Islet of Langerhans (tissue), 1 donor: ENCODE measurements around the gene COL3A1.

Experiments used
- FAIRE-seq: peaks from one replicate; lab custom pipeline; 2011; peaks lifted over from hg19 to GRCh38; lab: Jason Lieb, UNC

COL3A1 gene

GRCh38 chr2:188975497-188976102, 1.4 kb downstream of the COL3A1 start:
- FAIRE-seq = no peak

DNA sequence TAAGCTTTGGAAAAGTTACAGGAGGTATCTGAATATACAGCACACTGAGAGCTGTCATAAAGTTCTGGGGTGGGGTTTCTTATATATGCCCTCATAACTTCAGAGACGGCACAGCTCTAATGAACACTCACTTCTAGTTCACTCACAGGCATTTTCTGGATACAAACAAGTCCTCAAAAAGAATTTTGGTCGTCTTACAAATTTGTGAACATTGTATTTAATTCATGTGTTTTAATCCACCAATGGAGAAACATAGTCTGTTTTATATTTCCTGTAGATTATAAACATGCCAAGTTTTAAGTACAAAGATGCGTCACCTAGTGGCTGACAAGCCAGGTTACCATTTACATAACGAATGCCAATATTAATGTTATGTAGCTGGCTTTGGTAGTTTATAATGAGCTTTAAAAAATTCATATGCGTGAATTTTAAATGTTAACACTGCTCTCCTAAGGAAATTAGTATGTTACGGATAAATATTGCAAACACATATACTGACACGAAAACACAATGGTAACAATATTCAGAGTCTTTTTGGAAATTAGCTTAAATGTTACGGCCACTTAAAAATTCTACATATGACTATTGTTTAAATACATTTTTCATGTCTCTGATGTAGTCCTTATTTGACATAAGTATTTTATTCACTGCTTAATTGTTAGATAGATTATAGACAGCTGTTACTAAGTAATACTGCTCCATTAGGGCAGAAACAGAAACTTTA, 2.5 kb downstream of the COL3A1 start:
- FAIRE-seq = peak; percentile 13

- FAIRE-seq = no peak
These were observed 3.1 kb downstream of the COL3A1 start for GRCh38 chr2:188977317-188977716.

DNA sequence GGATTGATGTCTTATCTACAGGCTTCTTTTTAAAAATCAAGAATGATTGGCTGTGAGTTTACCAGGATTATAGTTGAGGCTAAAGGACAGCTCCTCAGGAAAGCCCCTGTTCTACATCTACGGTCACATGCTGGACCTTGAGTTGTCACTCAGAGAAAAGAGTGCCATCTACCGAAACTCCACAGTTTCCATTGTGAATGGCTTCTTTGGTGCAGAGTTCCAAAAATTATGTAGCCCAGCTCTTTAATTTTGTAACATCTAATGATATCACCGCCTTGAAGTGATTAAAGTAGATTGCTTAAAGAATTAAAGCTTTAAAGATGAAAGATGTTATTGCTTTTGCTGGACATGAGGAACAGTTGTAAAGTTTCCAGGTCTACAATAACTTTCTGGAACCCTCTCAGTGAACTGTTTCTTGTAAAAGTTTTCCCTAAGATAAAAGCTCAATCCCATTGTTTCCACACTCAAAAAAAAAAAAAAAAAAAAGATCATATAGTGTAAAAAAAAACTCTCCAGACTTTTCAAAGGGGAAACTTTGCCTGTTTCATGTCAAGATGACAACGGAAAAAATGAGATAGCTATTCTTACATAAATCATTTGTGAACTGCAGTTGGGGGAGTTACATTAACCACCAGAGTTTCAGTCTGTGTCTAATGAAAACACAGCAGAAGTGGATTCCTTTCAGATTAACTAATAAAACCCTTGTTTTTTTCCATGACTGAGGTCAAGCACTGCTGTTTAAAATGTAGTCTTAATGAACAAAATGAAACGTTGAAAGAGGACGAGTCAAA, 4.3 kb downstream of the COL3A1 start:
- no peak for FAIRE-seq

- FAIRE-seq = peak; percentile 76
These were observed 5.3 kb downstream of the COL3A1 start for GRCh38 chr2:188979187-188980114.

DNA sequence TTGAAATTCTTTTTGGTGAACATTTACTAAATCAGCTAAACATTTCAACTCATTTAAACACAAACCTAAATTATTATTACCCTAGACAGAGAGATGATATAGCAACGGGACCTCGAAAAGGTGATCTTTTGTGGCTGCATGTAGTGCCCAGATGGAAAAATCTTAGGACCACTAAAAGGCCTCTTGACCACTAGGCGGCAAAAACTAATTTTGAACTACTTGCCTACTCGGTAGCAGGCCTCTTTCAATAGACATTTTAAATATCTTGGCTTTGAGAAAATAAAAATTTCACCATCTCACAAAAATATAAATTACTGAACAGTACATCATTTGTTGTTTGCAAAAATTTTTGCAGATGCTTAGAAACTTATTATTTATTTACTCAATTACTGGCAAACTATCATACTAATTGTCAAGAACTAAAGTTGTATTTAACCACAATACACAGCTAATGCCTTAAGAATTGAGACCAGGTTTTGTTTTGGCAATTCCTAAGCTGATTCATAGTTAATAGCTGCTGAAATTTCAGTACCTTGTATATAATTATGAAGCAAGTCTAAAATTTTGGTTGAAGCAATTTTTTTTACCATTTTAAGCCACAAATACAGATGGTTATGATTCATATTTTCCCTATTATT, 9.4 kb downstream of the COL3A1 start:
- peak; percentile 61 for FAIRE-seq

DNA sequence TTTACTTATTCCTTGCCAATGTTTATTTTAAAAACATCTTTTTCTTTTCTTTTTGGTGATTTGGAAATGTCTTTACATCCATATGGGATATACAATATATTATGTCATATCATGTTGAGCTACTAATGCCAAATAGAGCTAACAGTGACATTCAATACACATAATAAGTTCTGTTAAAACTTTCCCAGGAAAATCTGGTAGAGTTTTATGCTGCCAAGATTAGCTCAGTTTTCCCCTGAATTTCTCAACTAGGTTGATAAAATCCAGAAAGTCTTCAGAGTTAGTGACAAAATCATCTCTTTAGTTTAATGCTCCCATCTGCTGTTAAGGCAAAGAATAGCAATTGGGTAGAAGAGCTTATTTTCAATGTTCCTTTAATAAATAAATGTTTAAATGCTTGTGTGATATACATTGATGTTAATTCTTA, 9.9 kb downstream of the COL3A1 start:
- peak; percentile 13 for FAIRE-seq

DNA sequence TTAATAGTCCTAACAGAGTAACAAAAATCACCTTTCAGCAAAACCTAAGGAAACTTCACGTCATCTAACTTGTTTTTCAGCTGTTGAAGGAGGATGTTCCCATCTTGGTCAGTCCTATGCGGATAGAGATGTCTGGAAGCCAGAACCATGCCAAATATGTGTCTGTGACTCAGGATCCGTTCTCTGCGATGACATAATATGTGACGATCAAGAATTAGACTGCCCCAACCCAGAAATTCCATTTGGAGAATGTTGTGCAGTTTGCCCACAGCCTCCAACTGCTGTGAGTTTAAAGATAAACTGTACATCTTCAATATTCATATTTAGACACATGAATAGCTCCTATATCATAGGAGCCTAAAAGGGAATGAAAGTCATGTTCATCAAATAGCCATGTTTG, 10.5 kb downstream of the COL3A1 start:
- no peak for FAIRE-seq

DNA sequence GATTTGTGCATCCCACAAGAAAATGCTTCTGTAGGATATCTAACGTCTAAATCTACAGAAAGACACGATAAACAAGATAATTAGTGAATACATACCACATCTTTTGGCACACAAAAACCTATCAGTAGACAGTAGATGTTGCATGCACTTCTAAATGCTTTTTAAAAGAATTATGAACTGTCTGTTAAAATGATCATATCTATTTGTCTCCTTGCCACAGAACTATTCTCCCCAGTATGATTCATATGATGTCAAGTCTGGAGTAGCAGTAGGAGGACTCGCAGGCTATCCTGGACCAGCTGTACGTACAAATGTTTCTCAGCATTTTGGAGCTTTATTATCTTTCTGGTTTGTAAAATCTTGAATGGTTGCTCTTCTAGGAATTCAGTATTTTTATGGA, 12.7 kb downstream of the COL3A1 start:
- FAIRE-seq = no peak

DNA sequence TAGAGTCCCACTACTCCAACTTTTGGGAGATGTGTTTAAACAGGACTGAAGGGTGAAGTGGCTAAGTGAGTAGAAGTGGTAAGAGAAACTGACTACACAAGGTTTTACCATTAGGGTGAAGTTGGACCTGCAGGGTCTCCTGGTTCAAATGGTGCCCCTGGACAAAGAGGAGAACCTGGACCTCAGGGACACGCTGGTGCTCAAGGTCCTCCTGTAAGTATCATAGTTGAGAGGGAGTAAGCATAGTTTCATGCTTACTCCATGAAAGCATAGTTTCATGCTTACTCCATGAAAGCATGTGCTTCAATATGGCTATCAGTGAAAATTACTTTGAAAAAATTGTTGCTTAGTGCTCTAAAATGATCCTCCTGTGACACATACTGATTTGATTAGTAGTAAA, 19.1 kb downstream of the COL3A1 start:
- FAIRE-seq = no peak

- no peak for FAIRE-seq
These were observed 23.1 kb downstream of the COL3A1 start for GRCh38 chr2:188997263-188997662.

GRCh38 chr2:189000221-189000620, 26.0 kb downstream of the COL3A1 start:
- no peak for FAIRE-seq

- no peak for FAIRE-seq
These were observed 27.9 kb downstream of the COL3A1 start for GRCh38 chr2:189002079-189002478.

GRCh38 chr2:189008555-189009262, 34.5 kb downstream of the COL3A1 start:
- peak; percentile 96 for FAIRE-seq

- FAIRE-seq = no peak
These were observed 36.4 kb downstream of the COL3A1 start for GRCh38 chr2:189010536-189010935.

DNA sequence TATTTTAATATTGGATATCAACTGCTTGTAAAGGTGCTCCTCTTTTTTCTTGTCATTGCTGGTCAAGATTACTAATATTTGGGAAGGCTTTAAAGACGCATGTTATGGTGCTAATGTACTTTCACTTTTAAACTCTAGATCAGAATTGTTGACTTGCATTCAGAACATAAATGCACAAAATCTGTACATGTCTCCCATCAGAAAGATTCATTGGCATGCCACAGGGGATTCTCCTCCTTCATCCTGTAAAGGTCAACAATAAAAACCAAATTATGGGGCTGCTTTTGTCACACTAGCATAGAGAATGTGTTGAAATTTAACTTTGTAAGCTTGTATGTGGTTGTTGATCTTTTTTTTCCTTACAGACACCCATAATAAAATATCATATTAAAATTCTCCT, 38.2 kb downstream of the COL3A1 start:
- FAIRE-seq = no peak

DNA sequence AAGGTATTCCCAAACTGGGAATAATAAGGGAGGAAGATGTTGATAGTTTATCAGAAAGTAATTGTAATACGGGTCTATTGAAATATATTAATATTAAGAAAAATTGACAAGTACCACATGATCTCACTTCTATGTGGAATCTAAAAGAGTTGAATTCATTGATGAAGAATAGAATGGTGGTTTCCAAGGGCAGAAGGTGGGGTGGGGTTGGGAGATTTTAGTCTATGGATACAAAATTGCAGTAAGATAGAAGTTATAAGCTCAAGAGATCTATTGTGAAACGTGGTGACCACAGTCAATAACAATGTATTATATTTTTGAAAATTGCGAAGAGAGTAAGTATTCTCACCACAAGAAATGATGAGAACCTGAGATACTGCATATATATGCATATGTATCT, 38.9 kb downstream of the COL3A1 start:
- FAIRE-seq = no peak

DNA sequence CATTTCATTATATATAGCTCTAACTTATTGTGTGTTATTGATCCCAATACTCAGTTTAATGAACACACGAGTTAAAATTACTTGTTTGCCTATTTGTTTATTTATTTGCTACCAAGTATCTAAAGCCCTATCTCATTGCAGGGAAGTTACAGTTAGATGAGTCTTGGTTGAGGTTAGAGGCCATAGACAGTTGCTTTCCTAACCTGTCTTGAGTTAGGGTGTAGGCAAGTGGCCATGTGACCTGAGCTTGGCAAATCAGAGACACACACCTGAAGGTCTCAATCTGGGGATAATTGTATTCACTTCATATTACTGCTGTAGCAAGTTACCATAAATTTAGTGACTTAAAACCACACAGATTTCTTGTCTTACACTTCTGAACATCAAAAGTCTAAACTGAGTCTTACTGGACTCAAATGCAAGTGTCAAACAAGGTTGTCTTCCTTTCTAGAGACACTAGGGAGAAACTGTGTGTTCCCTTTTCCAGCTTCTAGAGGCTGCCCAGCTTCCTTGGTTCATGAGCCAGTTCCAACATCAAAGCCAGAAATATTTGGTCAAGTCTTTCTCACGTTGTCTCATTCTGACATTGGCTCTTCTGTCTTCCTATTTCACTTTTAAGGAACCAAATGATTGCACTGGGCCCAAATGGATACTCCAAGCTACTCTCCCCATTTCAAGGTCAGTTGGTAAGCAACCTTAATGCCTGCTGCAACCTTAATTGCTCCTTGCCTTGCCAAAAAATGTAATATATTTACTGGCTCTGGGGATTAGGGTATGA, 39.7 kb downstream of the COL3A1 start:
- no peak for FAIRE-seq

DNA sequence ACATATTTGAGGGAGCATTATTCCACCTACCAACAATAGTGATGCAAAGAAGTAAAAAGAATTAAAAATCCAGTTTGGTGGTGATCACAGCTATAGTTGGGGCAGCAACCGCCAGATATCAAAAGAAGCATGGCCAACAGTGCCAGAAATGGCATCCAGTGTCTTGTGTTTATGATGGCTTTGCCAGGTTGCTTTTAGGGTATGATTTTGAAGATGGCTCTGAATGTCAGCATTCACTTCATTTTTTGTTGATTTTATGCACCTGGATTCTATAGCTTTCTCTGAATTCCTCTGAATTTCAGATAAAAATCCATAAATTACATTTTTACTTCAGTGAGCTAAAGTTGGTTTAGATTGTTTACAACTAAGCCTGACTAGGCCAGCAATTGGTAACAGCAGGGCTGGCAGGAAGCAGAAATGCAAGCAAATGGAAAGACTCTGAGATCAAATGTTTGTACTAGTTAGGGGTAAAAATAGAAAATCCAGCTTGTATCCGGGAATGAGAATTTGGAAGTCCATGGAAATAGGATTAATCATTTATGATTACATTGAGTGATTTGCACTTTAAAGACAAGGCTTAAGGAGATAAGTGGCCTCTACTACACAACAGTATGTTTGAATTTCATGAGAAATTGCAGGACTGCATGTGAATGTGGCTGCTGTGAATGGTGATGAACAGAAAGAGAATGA, 40.4 kb downstream of the COL3A1 start:
- peak; percentile 98 for FAIRE-seq

DNA sequence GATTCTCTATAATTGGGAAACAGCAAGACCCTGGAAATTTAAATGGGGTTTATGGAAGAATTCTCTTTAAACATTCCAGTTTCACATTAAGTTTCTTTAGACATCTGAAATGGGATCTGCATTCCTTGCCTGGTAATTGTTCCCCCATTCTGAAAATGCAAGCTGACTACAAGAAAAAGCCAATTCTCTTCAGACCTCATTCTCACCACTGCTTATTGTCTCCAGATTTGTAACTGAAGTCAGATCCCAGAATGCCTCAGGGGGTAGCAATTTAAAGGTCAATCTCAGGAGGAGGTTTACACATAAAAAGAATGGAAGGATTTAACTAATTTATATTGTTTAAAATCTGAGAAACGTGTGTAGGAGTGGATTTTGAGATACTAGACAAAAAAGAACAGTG, 41.2 kb downstream of the COL3A1 start:
- FAIRE-seq = no peak
